ENCODE measurements around the gene PDE10A.

The PDE10A gene

DNA sequence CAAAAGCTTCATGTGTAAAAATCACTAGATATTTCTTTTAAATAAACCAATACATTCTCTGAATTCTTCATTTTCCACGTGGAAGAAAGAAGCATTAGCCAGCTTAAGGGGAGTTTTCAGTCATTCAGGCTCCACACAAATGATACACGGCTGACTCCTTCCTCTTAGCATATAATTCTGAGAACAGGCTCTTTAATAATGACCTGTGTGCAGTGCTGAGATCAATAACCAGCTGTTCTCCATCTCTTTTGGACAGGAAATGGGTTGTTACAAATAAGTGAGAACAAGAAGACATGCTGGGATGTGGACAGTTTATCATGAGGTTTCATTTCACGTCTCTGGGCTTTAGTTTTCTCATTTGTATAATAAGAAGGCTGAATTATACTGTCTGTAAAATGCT, 206.8 kb downstream of the PDE10A start:
- TF ChIP-seq CTCF (conservative IDR thresholded peaks at IDR 0.05; ENCODE audit: control insufficient read depth, insufficient read depth, low read depth, low read length), result no peak
- DNase-seq (ENCODE audit: low read depth), result no peak
- no peak overlapping the region for H3K4me3 ChIP-seq (ENCODE audit: control insufficient read depth, low read depth, low read length)

DNA sequence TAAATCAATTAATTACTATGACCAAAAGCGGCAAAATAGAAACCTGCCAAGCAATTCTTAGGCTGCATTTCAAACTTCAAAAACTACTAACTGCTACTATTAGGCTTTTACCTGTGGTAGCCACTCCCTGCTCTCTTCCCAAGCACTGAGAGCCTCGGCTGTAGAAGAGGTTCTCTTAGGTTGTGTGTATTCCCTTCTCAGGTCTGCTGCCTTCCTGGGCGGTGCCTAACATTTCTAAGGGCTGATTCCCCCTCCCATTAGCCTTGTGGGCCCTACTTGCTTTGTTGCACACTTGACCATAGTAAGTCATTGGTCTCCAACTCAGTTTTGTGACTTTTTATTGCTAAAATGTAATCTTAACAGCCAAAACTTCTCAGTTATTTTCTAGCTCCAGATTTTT, 207.6 kb downstream of the PDE10A start:
- no peak for DNase-seq (ENCODE audit: low read depth)
- TF ChIP-seq CTCF (conservative IDR thresholded peaks at IDR 0.05; ENCODE audit: control insufficient read depth, insufficient read depth, low read depth, low read length), result no peak
- no peak overlapping the region for H3K4me3 ChIP-seq (ENCODE audit: control insufficient read depth, low read depth, low read length)

GRCh38 chr6:165453395-165453794, 209.6 kb downstream of the PDE10A start:
- DNase-seq (ENCODE audit: low read depth), result no peak
- H3K4me3 ChIP-seq (ENCODE audit: control insufficient read depth, low read depth, low read length), result no peak overlapping the region
- no peak for TF ChIP-seq CTCF (conservative IDR thresholded peaks at IDR 0.05; ENCODE audit: control insufficient read depth, insufficient read depth, low read depth, low read length)

DNA sequence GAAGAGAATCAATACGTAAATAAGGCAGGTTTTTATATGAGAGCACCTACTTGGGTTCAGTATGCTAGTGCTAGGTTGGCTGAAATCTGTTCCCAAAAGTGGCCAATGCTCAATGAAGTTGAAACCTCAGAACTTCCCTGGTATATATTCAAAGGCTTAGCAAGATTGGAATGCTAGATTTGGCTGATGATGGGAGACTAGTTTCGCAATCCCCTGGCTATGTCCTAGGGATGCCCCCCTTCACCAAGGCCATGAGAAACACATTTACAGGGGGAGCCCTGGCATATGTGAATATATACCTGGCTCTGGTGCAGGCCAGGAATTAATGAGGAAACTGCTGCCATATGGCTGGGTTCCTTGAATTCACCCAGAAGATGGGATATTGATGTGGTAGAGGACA, 211.2 kb downstream of the PDE10A start:
- no peak for TF ChIP-seq CTCF (conservative IDR thresholded peaks at IDR 0.05; ENCODE audit: control insufficient read depth, insufficient read depth, low read depth, low read length)
- DNase-seq (ENCODE audit: low read depth), result no peak
- H3K4me3 ChIP-seq (ENCODE audit: control insufficient read depth, low read depth, low read length), result no peak overlapping the region

GRCh38 chr6:165448210-165448609, 214.8 kb downstream of the PDE10A start:
- TF ChIP-seq CTCF (conservative IDR thresholded peaks at IDR 0.05; ENCODE audit: control insufficient read depth, insufficient read depth, low read depth, low read length), result no peak
- DNase-seq (ENCODE audit: low read depth), result no peak
- no peak overlapping the region for H3K4me3 ChIP-seq (ENCODE audit: control insufficient read depth, low read depth, low read length)

- H3K4me3 ChIP-seq (ENCODE audit: control insufficient read depth, low read depth, low read length), result no peak overlapping the region
- TF ChIP-seq CTCF (conservative IDR thresholded peaks at IDR 0.05; ENCODE audit: control insufficient read depth, insufficient read depth, low read depth, low read length), result no peak
- DNase-seq (ENCODE audit: low read depth), result no peak
These were observed 215.9 kb downstream of the PDE10A start for GRCh38 chr6:165447141-165447540.

- no peak for DNase-seq (ENCODE audit: low read depth)
- TF ChIP-seq CTCF (conservative IDR thresholded peaks at IDR 0.05; ENCODE audit: control insufficient read depth, insufficient read depth, low read depth, low read length), result no peak
- no peak overlapping the region for H3K4me3 ChIP-seq (ENCODE audit: control insufficient read depth, low read depth, low read length)
These were observed 216.7 kb downstream of the PDE10A start for GRCh38 chr6:165446331-165446730.

Measured in fibroblast of mammary gland (primary cell).